Pancreas (tissue), 10 donors: ENCODE results near the gene SLC37A2. TPM values are rescaled to one million over a fixed set of nuclear protein-coding genes. Genes with fewer than 3 reads are reported as not detected.

Experiments used
- ATAC-seq, 4 donors: fragments of 200-7000 bp; cut with Tn5 transposase; one replicate each; pipeline versions ENCODE4 v1.8.0 to v1.9.1; 2020; ENCODE audit warnings: mild to moderate bottlenecking in 4 of 4, moderate library complexity in 4 of 4
- DNase-seq, 6 donors: peaks; one replicate each; pipeline ENCODE4 v3.0.0-alpha.2; 2020
- FAIRE-seq: peaks from 2 replicates; lab custom pipeline; 2012; peaks lifted over from hg19 to GRCh38; lab: Jason Lieb, UNC
- H3K27ac ChIP-seq, 4 donors: fragments of 200-600 bp; sonication (generic); 1 replicate in 3 of 4; 2 replicates in 1 of 4; pipeline versions ENCODE4 v1.5.0 to v1.8.0; 2020
- H3K27me3 ChIP-seq, 4 donors: fragments of 200-600 bp; one replicate each; pipeline ENCODE4 v1.8.0; 2021
- H3K36me3 ChIP-seq, 3 donors: fragments of 200-600 bp; sonication (generic) in 1 of 3; one replicate each; pipeline versions ENCODE4 v1.5.0 to v1.8.0; 2020 to 2021
- H3K4me1 ChIP-seq, 3 donors: fragments of 200-600 bp; one replicate each; pipeline ENCODE4 v1.8.0; 2021
- H3K4me3 ChIP-seq, 4 donors: fragments of 200-600 bp; sonication (generic) in 2 of 4; one replicate each; pipeline versions ENCODE4 v1.5.0 to v1.8.0; 2020 to 2021
- H3K9me3 ChIP-seq, 4 donors: fragments of 200-600 bp; one replicate each; pipeline ENCODE4 v1.8.0; 2021
- CTCF ChIP-seq, 4 donors: fragments of 200-600 bp; sonication (generic) in 3 of 4; IDR thresholded peaks; one replicate each; pipeline versions ENCODE4 v1.5.0 to v1.8.0; 2021; ENCODE audit warnings: antibody characterized with exemption in 4 of 4
- WGBS, 2 donors: extraction: QIAGEN DNeasy Blood & Tissue Kit; methylation state at CpG; one replicate each; pipeline ENCODE4 v1.1.7; 2013; 5-methylcytosine and 5-hydroxymethylcytosine counted together
- intact Hi-C, 3 donors: fragments of 100-400 bp; cut with DNase I; formaldehyde crosslinking; loops; one replicate each; pipeline versions ENCODE4 v1.11.1 to v1.14.2; 2022
- polyA plus RNA-seq, 2 donors: library from polyadenylated mRNA; stranded (reverse); fragments of 200-250 nt; gene quantifications; one replicate each; pipeline ENCODE4 v1.2.3, GENCODE V29; 2013
- total RNA-seq, 6 donors: library from RNA; stranded (reverse); fragmentation: NEBNext Ultra II Directional in 4 of 6; extraction: Animal tissue kit (Norgen Biotek cat#: 25700) in 4 of 6; gene quantifications; one replicate each; pipeline versions ENCODE4 v1.2.1 to v1.2.4, GENCODE V29; 2021 to 2023
- donor health status: healthy with polysubstance abuse.
- donor health status: DM: no; HTN: no; CAD: no; lungs with moderate emphysema.
- donor health status: DM: no; HTN: no; CAD: no.
- donor health status: control.
- donor health status: control.
- donor health status: Bipolar disorder and iron deficiency.
- donor health status: DM: yes; HTN: yes; CAD: no.
- donor health status: DM: no; HTN: no; CAD: no.
- donor health status: DM: no; HTN: no; CAD: no.
- donor health status: DM: yes; HTN: yes; CAD: no.

The SLC37A2 gene
- total and polyA plus RNA-seq, 8 donors = 0.32 to 7.3 (median 0.67) TPM

GRCh38 chr11:125075900-125076317 is 12.8 kb downstream of the SLC37A2 start:
- WGBS, 2 donors = 71 to 85% methylated on average over 11 of the region's 11 CpGs
- peak in 2 of 6 donors; percentile 5 to 36 for DNase-seq
- no peak overlapping the region for H3K4me3 ChIP-seq

GRCh38 chr11:125076378-125076945 is 13.4 kb downstream of the SLC37A2 start:
- no peaks in the 10 kb centered on the region for H3K4me1 ChIP-seq
- no peak overlapping the region for H3K27ac ChIP-seq
- TF ChIP-seq CTCF (IDR thresholded peaks at IDR 0.05) = no peak
- WGBS, 2 donors = 66 to 77% methylated on average over 14 of the region's 14 CpGs
- H3K9me3 ChIP-seq = no peaks in the 10 kb centered on the region
- no peaks in the 10 kb centered on the region for H3K27me3 ChIP-seq
- intact Hi-C loops = loop anchor here in 1 of 3 donors (10.0 kb wide), 1 partner anchor 278 kb away; no protein-coding TSS in a partner anchor
- H3K36me3 ChIP-seq = no peaks in the 10 kb centered on the region
- no peak for ATAC-seq
- no peak for DNase-seq
- no peak overlapping the region for H3K4me3 ChIP-seq
- FAIRE-seq = no peak

More at GRCh38 chr11:125075900-125076317, 12.8 kb downstream of the SLC37A2 start:
- no peaks in the 10 kb centered on the region for H3K36me3 ChIP-seq
- peaks cover 0 to 5% (median 0%) of the 10 kb centered on the region in 3 donors for H3K4me1 ChIP-seq
- no peak overlapping the region for H3K27ac ChIP-seq
- intact Hi-C loops = loop anchor here in 1 of 3 donors (10.0 kb wide), 1 partner anchor 279 kb away; no protein-coding TSS in a partner anchor
- H3K27me3 ChIP-seq = no peaks in the 10 kb centered on the region
- TF ChIP-seq CTCF (IDR thresholded peaks at IDR 0.05) = no peak
- ATAC-seq = peak in 1 of 4 donors; percentile 16
- H3K9me3 ChIP-seq = no peaks in the 10 kb centered on the region
- no peak for FAIRE-seq

GRCh38 chr11:125078016-125078415 is 14.9 kb downstream of the SLC37A2 start:
- no peaks in the 10 kb centered on the region for H3K36me3 ChIP-seq
- WGBS, 2 donors = 80 to 94% methylated on average over 11 of the region's 11 CpGs
- no peak overlapping the region for H3K4me3 ChIP-seq
- no peak for TF ChIP-seq CTCF (IDR thresholded peaks at IDR 0.05)
- H3K27ac ChIP-seq = no peak overlapping the region
- intact Hi-C loops = loop anchor here in 1 of 3 donors (10.0 kb wide), 1 partner anchor 277 kb away; no protein-coding TSS in a partner anchor
- ATAC-seq (no peak), FAIRE-seq (no peak), DNase-seq (no peak)
- H3K4me1 ChIP-seq = no peaks in the 10 kb centered on the region
- H3K9me3 ChIP-seq = no peaks in the 10 kb centered on the region
- no peaks in the 10 kb centered on the region for H3K27me3 ChIP-seq

DNA sequence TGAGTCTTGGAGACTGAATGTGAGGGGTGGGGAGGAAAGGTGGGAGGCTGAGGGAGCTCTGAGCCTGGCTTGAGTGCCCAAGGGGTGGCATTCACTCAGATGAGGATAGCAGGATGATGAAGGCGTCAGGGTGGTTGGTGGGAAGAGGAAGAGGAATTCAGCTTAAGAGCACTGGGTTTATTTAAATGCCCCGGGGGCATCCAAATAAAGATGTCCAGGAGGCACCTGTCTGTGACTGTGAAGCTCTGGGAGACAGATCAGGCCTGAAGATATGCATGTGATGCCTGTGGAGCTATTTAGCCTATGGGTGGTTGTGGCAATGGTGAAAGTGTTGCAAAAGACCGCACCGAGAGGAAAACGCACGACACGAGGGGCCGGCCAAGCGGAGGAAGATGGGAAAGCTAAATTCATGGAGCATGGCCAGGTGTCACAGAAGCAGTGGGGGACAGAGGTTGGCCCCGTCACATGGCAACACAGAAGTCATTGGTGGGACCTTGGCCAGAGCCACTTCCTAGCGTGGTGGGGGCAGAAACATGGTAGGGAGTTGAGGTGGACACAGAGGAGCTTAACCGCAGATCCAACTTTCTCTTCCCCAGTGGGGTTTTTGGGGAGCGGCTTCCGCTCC is 15.5 kb downstream of the SLC37A2 start:
- intact Hi-C loops = loop anchor here in 1 of 3 donors (10.0 kb wide), 1 partner anchor 276 kb away; no protein-coding TSS in a partner anchor
- Histone ChIP-seq H3K27ac (no peak overlapping the region), H3K4me3 (no peak overlapping the region), H3K9me3 (no peaks in the 10 kb centered on the region), H3K36me3 (no peaks in the 10 kb centered on the region), H3K27me3 (no peaks in the 10 kb centered on the region), H3K4me1 (no peaks in the 10 kb centered on the region)
- TF ChIP-seq CTCF (IDR thresholded peaks at IDR 0.05) = no peak
- WGBS, 2 donors = 87 to 92% methylated on average over 14 of the region's 14 CpGs
- FAIRE-seq = no peak
- no peak for ATAC-seq
- DNase-seq = no peak
